Aorta (tissue), 5 donors: ENCODE measurements around the gene C2orf80. TPM values are rescaled to one million over a fixed set of nuclear protein-coding genes. Genes with fewer than 3 reads are reported as not detected.
A peak's percentile ranks its signal among the peaks of the same experiment; 100 is the strongest.

Source experiments
- ATAC-seq: fragments of 200-7000 bp; cut with Tn5 transposase; one replicate; pipeline ENCODE4 v1.9.1; 2022; ENCODE audit warnings: moderate library complexity; ENCODE audit not compliant: low FRiP score
- DNase-seq, 2 donors: peaks; one replicate each; pipeline ENCODE4 v3.0.0-alpha.2; 2020
- H3K27ac ChIP-seq, 2 donors: one replicate each; pipeline ENCODE4 v1.5.1; 2013; ENCODE audit warnings: low read length in 2 of 2, mild to moderate bottlenecking in 2 of 2, moderate library complexity in 2 of 2, control low read depth in 1 of 2, inconsistent platforms in 1 of 2, low read depth in 1 of 2
- H3K27me3 ChIP-seq, 2 donors: one replicate each; pipeline ENCODE4 v1.6.1; 2013; ENCODE audit warnings: control low read depth in 1 of 2, low read length in 1 of 2, mild to moderate bottlenecking in 1 of 2, moderate library complexity in 1 of 2; ENCODE audit not compliant: insufficient read depth in 2 of 2, control insufficient read depth in 1 of 2
- H3K36me3 ChIP-seq, 2 donors: one replicate each; pipeline ENCODE4 v1.6.1; 2013; ENCODE audit warnings: control low read depth in 1 of 2, low read length in 1 of 2, mild to moderate bottlenecking in 1 of 2; ENCODE audit not compliant: insufficient read depth in 2 of 2, control insufficient read depth in 1 of 2
- H3K4me1 ChIP-seq, 2 donors: one replicate each; pipeline ENCODE4 v1.6.1; 2013; ENCODE audit warnings: low read length in 2 of 2, control low read depth in 1 of 2, mild to moderate bottlenecking in 1 of 2, moderate library complexity in 1 of 2; ENCODE audit not compliant: insufficient read depth in 2 of 2, control insufficient read depth in 1 of 2
- H3K4me3 ChIP-seq, 2 donors: one replicate each; pipeline ENCODE4 v1.5.1; 2013; ENCODE audit warnings: low read length in 2 of 2, control low read depth in 1 of 2, mild to moderate bottlenecking in 1 of 2
- H3K9me3 ChIP-seq: one replicate; pipeline ENCODE4 v1.6.1; 2013; ENCODE audit warnings: mild to moderate bottlenecking, low read length; ENCODE audit not compliant: control insufficient read depth
- WGBS, 2 donors: extraction: QIAGEN DNeasy Blood & Tissue Kit; methylation state at CpG; one replicate each; pipeline ENCODE4 v1.1.7; 2013; 5-methylcytosine and 5-hydroxymethylcytosine counted together
- intact Hi-C, 2 donors: fragments of 100-400 bp; cut with DNase I; formaldehyde crosslinking; loops; one replicate each; pipeline versions ENCODE4 v1.14.2 to v1.15.0; 2022
- polyA plus RNA-seq, 2 donors: library from polyadenylated mRNA; stranded (reverse); fragments of 200-250 nt; gene quantifications; one replicate each; pipeline ENCODE4 v1.2.3, GENCODE V29; 2013
- total RNA-seq, 2 donors: library from RNA; stranded (reverse); fragmentation: NEBNext Ultra II Directional; extraction: Animal tissue kit (Norgen Biotek cat#: 25700); gene quantifications; one replicate each; pipeline ENCODE4 v1.2.1, GENCODE V29; 2021
- donor health status: healthy with polysubstance abuse.
- donor health status: Bipolar disorder and iron deficiency.
- donor health status: DM: no; HTN: no; CAD: no.
- donor health status: DM: no; HTN: no; CAD: no.
- donor health status: DM: yes; HTN: yes; CAD: no.

C2orf80 gene
- total and polyA plus RNA-seq, 4 donors = not detected

GRCh38 chr2:208210688-208211451 lies 21.0 kb upstream of the C2orf80 start:
- Histone ChIP-seq H3K27ac (no peak overlapping the region), H3K27me3 (no peaks in the 10 kb centered on the region), H3K4me3 (no peak overlapping the region), H3K4me1 (no peaks in the 10 kb centered on the region), H3K9me3 (no peaks in the 10 kb centered on the region), H3K36me3 (no peaks in the 10 kb centered on the region)
- DNase-seq (no peak), ATAC-seq (no peak)
- intact Hi-C loops = no loop called here
- WGBS, 2 donors = 88 to 89% methylated on average over 9 of the region's 9 CpGs

GRCh38 chr2:208208335-208209085 lies 18.7 kb upstream of the C2orf80 start:
- ATAC-seq (peak; percentile 46), DNase-seq (no peak)
- Histone ChIP-seq H3K36me3 (no peaks in the 10 kb centered on the region), H3K9me3 (no peaks in the 10 kb centered on the region), H3K4me3 (no peak overlapping the region), H3K4me1 (no peaks in the 10 kb centered on the region), H3K27ac (no peak overlapping the region), H3K27me3 (no peaks in the 10 kb centered on the region)
- WGBS, 2 donors = 87 to 93% methylated on average over 9 of the region's 9 CpGs
- intact Hi-C loops = no loop called here

GRCh38 chr2:208207769-208208168 lies 17.9 kb upstream of the C2orf80 start:
- H3K4me1 ChIP-seq = no peaks in the 10 kb centered on the region
- ATAC-seq = no peak
- H3K27ac ChIP-seq = no peak overlapping the region
- H3K4me3 ChIP-seq = no peak overlapping the region
- H3K9me3 ChIP-seq = no peaks in the 10 kb centered on the region
- 78 to 80% methylated on average over 3 of the region's 3 CpGs for WGBS, 2 donors
- H3K36me3 ChIP-seq = no peaks in the 10 kb centered on the region
- intact Hi-C loops = no loop called here
- H3K27me3 ChIP-seq = no peaks in the 10 kb centered on the region
- no peak for DNase-seq

DNA sequence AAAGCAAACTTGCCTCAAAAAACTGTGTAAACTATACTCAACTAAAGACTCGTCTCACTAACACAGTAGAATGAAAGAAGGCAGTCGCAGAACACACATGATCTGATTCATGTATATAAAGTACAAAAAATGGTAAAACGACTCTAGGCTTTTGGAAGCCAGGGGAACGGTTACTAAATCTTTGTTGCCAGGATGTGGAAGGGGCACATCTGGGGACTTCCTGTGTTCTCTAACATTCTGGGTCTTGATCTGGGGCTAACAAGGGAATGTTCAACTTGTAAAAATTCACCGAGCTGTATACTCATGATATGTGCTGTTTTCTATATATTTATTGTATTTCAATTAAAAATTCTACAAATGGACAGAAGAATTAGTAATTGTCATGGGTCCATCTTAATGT lies 14.3 kb upstream of the C2orf80 start:
- ATAC-seq = no peak
- intact Hi-C loops = no loop called here
- Histone ChIP-seq H3K4me3 (no peak overlapping the region), H3K36me3 (no peaks in the 10 kb centered on the region), H3K9me3 (no peaks in the 10 kb centered on the region), H3K27ac (no peak overlapping the region), H3K4me1 (no peaks in the 10 kb centered on the region), H3K27me3 (no peaks in the 10 kb centered on the region)
- WGBS, 2 donors = 51 to 53% methylated on average over 5 of the region's 5 CpGs
- DNase-seq = no peak

- Histone ChIP-seq H3K9me3 (no peaks in the 10 kb centered on the region), H3K27me3 (no peaks in the 10 kb centered on the region), H3K4me1 (no peaks in the 10 kb centered on the region), H3K4me3 (no peak overlapping the region), H3K36me3 (no peaks in the 10 kb centered on the region), H3K27ac (no peak overlapping the region)
- WGBS, 2 donors = 87% methylated on average over 3 of the region's 3 CpGs
- ATAC-seq (no peak), DNase-seq (no peak)
- intact Hi-C loops = no loop called here
Observed at GRCh38 chr2:208195531-208195930, 5.7 kb upstream of the C2orf80 start.

DNA sequence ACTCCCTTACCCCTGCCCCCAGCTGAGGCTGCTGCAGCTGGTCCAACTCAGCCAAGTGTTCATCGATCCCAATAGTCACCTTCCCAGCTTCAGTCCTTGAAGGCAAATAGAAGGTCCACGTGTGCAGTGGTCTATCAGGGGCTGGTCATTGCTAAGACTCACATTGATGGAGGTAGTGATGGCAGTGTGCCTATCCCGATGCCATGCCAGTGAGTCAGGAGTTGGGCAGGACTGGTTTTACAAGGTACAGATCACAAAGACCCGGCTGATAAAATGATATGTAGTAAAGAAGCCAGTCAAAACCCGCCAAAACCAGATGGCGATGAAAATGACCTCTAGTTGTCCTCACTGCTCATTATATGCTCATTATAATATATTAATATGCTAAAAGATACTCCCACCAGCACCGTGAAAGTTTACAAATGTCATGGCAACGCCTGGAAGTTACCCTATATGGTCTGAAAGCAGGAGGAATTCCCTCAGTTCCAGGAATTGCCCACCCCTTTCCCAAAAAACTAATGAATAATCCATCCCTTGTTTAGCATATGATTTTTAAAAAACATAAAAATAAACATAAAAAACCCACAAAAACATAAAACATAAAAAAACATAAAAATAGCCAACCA lies 2.9 kb upstream of the C2orf80 start:
- DNase-seq = no peak
- H3K4me1 ChIP-seq = no peaks in the 10 kb centered on the region
- no peak for ATAC-seq
- no peaks in the 10 kb centered on the region for H3K27me3 ChIP-seq
- intact Hi-C loops = no loop called here
- no peak overlapping the region for H3K27ac ChIP-seq
- H3K36me3 ChIP-seq = no peaks in the 10 kb centered on the region
- H3K4me3 ChIP-seq = no peak overlapping the region
- no peaks in the 10 kb centered on the region for H3K9me3 ChIP-seq
- 90 to 92% methylated on average over 8 of the region's 8 CpGs for WGBS, 2 donors

DNA sequence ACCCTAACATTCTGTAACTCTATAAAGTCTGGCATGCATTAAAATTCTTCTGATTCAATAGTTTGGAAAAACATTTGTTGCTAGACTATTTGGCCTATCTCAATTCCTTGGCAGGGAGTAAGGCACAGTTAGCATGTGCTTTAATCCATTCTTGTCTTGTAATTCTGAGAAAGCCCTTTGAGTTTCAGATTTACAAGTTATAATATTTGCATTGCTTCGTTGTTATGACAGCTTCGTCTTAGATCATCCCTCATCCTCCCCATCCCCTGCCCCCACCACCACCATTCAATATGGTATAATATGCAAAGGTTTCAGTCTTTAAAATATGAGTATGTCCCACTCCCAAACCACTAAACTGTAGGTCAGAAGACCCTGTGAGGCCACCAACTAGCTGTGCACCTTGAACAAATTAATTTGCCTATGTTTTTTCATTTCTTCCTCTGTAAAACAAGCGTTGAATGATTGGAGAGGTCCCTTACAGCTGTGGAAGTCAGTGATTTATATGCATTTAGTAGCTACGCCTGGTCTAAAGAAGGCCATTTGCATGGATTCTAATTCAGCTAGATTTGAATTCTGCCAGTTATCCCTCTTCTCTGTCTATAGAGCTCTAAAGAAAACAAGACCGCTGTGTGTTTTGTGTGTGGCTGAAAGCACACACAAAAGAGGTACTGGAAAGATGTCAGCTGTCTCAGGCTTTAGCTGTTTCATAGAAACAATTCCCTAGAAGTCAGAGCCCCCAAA lies 591 bp downstream of the C2orf80 start:
- intact Hi-C loops = no loop called here
- Histone ChIP-seq H3K36me3 (no peaks in the 10 kb centered on the region), H3K4me3 (no peak overlapping the region), H3K9me3 (no peaks in the 10 kb centered on the region), H3K4me1 (no peaks in the 10 kb centered on the region), H3K27ac (no peak overlapping the region), H3K27me3 (no peaks in the 10 kb centered on the region)
- ATAC-seq = no peak
- DNase-seq = no peak
- WGBS, 2 donors = 71 to 82% methylated on average over 5 of the region's 5 CpGs

DNA sequence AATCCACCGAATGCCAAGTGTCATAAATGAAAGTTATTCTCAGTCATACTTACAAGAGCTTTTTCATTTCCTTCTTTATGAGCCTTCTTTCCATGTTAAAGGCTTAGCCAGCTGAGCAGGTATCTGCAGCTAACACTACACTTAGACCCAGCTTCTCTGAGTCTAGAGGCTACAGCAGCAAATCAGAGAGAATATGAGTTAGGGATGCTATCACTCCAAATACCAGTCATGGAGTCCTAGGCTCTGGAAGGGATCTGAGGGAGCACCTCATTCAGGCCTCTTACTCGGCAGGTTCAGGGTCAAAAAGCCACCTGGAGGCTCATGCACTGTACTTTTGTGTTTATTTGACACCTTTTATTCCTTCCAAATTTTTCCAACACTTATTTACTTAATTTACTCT lies 2.9 kb downstream of the C2orf80 start:
- Histone ChIP-seq H3K9me3 (no peaks in the 10 kb centered on the region), H3K27me3 (no peaks in the 10 kb centered on the region), H3K4me1 (no peaks in the 10 kb centered on the region), H3K4me3 (no peak overlapping the region), H3K27ac (no peak overlapping the region), H3K36me3 (no peaks in the 10 kb centered on the region)
- no peak for DNase-seq
- 84 to 94% methylated on average over 2 of the region's 2 CpGs for WGBS, 2 donors
- intact Hi-C loops = no loop called here
- ATAC-seq = no peak
